Gastroesophageal sphincter (tissue), 3 donors: ENCODE measurements around the gene PEPD.

Experiments used
- CTCF ChIP-seq, 4 experiments: fragments of 200-600 bp in 2 of 4; fragments of 450-650 bp in 2 of 4; sonication (generic) in 1 of 4; IDR thresholded peaks; one replicate each; pipeline ENCODE4 v1.5.1; 2017 to 2019; ENCODE audit warnings: antibody characterized with exemption in 4 of 4, mild to moderate bottlenecking in 2 of 4, moderate library complexity in 2 of 4
- EP300 ChIP-seq: sonication (generic); formaldehyde crosslinking; IDR thresholded peaks from one replicate; pipeline ENCODE4 v1.6.1; 2017; ENCODE audit warnings: antibody characterized with exemption, mild to moderate bottlenecking
- POLR2A ChIP-seq, 2 donors: fragments of 450-650 bp; IDR thresholded peaks; one replicate each; pipeline ENCODE4 v1.6.1; 2017; ENCODE audit warnings: antibody characterized with exemption in 2 of 2, mild to moderate bottlenecking in 2 of 2, moderate library complexity in 1 of 2
- POLR2AphosphoS5 ChIP-seq: sonication (generic); formaldehyde crosslinking; IDR thresholded peaks from one replicate; pipeline ENCODE4 v1.6.1; 2017; ENCODE audit warnings: antibody characterized with exemption

GRCh38 chr19:33436360-33437345 lies 84.9 kb downstream of the PEPD start:
- TF ChIP-seq CTCF (IDR thresholded peaks at IDR 0.05): no peak
- TF ChIP-seq POLR2AphosphoS5: no peak
- no peak for TF ChIP-seq POLR2A (IDR thresholded peaks at IDR 0.05)
- TF ChIP-seq EP300: no peak
